HCT116 (cell line): ENCODE measurements around the gene EID2. TPM values are rescaled to one million over a fixed set of nuclear protein-coding genes. Genes with fewer than 3 reads are reported as not detected.

Experiments
- ATAC-seq: fragments of 200-7000 bp; cut with Tn5 transposase; 2 replicates; pipeline ENCODE4 v1.9.1; 2020; ENCODE audit warnings: mild to moderate bottlenecking, moderate library complexity
- BruUV-seq: library from RNA; stranded (reverse); fragments of 400-500 nt; replicated peaks from 2 replicates; lab custom pipeline; 2021; lab: Mats Ljungman, UMichigan
- CTCF ChIA-PET: fragments of 300-600 bp; sonication (Branson Sonifier 250); formaldehyde crosslinking; loops from one replicate; lab custom pipeline; 2021; ENCODE audit warnings: antibody characterized with exemption; lab: Charles Lee
- POLR2A ChIA-PET: fragments of 300-600, 350-600 bp; sonication (Branson Sonifier 250); formaldehyde crosslinking; loops from one replicate; lab custom pipeline; 2021; ENCODE audit warnings: antibody characterized with exemption; lab: Charles Lee
- RAD21 ChIA-PET, 2 experiments: fragments of 300-600 bp; sonication (Branson Sonifier 250); formaldehyde crosslinking; loops; one replicate each; lab custom pipeline; 2023; ENCODE audit warnings: low total read pairs in 2 of 2; ENCODE audit not compliant: uncharacterized antibody in 2 of 2, unreplicated experiment in 2 of 2, low non-redundant PET in 1 of 2; lab: Charles Lee
- DNase-seq: peaks from one replicate; pipeline ENCODE4 v3.0.0-alpha.2; 2010; ENCODE audit warnings: low read depth, low spot score
- H2AFZ ChIP-seq: fragments of 200-600 bp; shearing (Covaris generic), sonication (generic); 2 replicates; pipeline ENCODE4 v1.6.1; 2017; ENCODE audit warnings: low read depth, mixed run types, mixed read lengths, antibody characterized with exemption, low read length; ENCODE audit not compliant: poor library complexity, severe bottlenecking
- H3K27ac ChIP-seq: 2 replicates; pipeline ENCODE4 v1.5.1; 2012; ENCODE audit warnings: low read depth, low read length
- H3K27me3 ChIP-seq: fragments of 200-600 bp; sonication (generic); 2 replicates; pipeline ENCODE4 v1.6.1; 2016; ENCODE audit warnings: mixed run types, low read length, mixed read lengths; ENCODE audit not compliant: insufficient read depth
- H3K36me3 ChIP-seq, 2 experiments: fragments of 200-500 bp in 1 of 2; fragments of 200-600 bp in 1 of 2; sonication (Bioruptor generic) in 1 of 2; sonication (generic) in 1 of 2; 2 replicates each; pipeline versions ENCODE4 v1.5.1 to v1.6.1; 2014 to 2016; ENCODE audit warnings: low read length in 2 of 2, inconsistent platforms in 1 of 2, mixed read lengths in 1 of 2, mixed run types in 1 of 2; ENCODE audit not compliant: insufficient read depth in 2 of 2, control insufficient read depth in 1 of 2
- H3K4me1 ChIP-seq, 2 experiments: fragments of 200-600 bp in 1 of 2; sonication (generic) in 1 of 2; 2 replicates each; pipeline versions ENCODE4 v1.5.1 to v1.6.1; 2012 to 2017; ENCODE audit warnings: low read length in 2 of 2, inconsistent platforms in 1 of 2, mild to moderate bottlenecking in 1 of 2, mixed read lengths in 1 of 2, mixed run types in 1 of 2, moderate library complexity in 1 of 2; ENCODE audit not compliant: insufficient read depth in 2 of 2, control insufficient read depth in 1 of 2
- H3K4me2 ChIP-seq: fragments of 200-600 bp; sonication (generic); 2 replicates; pipeline ENCODE4 v1.6.1; 2017; ENCODE audit warnings: mixed run types, low read length, mixed read lengths
- H3K4me3 ChIP-seq, 2 experiments: fragments of 200-600 bp in 1 of 2; sonication (generic) in 1 of 2; replicated peaks in 1 of 2; 2 replicates each; pipeline ENCODE4 v1.5.1; 2011 to 2016; ENCODE audit warnings: low read length in 2 of 2, control low read depth in 1 of 2, low read depth in 1 of 2, mild to moderate bottlenecking in 1 of 2, mixed read lengths in 1 of 2, mixed run types in 1 of 2
- H3K79me2 ChIP-seq: fragments of 200-600 bp; sonication (generic); 2 replicates; pipeline ENCODE4 v1.6.1; 2017; ENCODE audit warnings: mild to moderate bottlenecking, mixed run types, low read length, moderate library complexity, mixed read lengths; ENCODE audit not compliant: insufficient read depth
- H3K9ac ChIP-seq: fragments of 200-600 bp; sonication (generic); 2 replicates; pipeline ENCODE4 v1.6.1; 2016; ENCODE audit warnings: low read length, mixed read lengths
- H3K9me2 ChIP-seq: fragments of 200-600 bp; sonication (generic), shearing (Covaris generic); 2 replicates; pipeline ENCODE4 v1.6.1; 2017; ENCODE audit warnings: mixed run types, mild to moderate bottlenecking, moderate library complexity; ENCODE audit not compliant: insufficient read depth
- H3K9me3 ChIP-seq, 2 experiments: fragments of 200-500 bp in 1 of 2; fragments of 200-600 bp in 1 of 2; sonication (Bioruptor generic) in 1 of 2; sonication (generic) in 1 of 2; 2 replicates each; pipeline ENCODE4 v1.6.1; 2014 to 2017; ENCODE audit warnings: low read length in 2 of 2, mixed read lengths in 2 of 2, inconsistent platforms in 1 of 2, low read depth in 1 of 2, mild to moderate bottlenecking in 1 of 2, mixed run types in 1 of 2, moderate library complexity in 1 of 2; ENCODE audit not compliant: control insufficient read depth in 1 of 2, insufficient read depth in 1 of 2
- H4K20me1 ChIP-seq: fragments of 200-600 bp; sonication (generic), shearing (Covaris generic); 2 replicates; pipeline ENCODE4 v1.6.1; 2017; ENCODE audit warnings: mixed run types, mild to moderate bottlenecking, moderate library complexity; ENCODE audit not compliant: insufficient read depth
- CBX3 ChIP-seq: IDR thresholded peaks from 2 replicates; pipeline ENCODE4 v1.6.1; 2012; ENCODE audit warnings: low read depth
- EGR1 ChIP-seq: IDR thresholded peaks from 2 replicates; pipeline ENCODE4 v1.6.1; 2012; ENCODE audit warnings: low read depth
- ELF1 ChIP-seq: IDR thresholded peaks from 2 replicates; pipeline ENCODE4 v1.6.1; 2012; ENCODE audit warnings: low read depth, borderline replicate concordance
- EZH2phosphoT487 ChIP-seq: fragments of 200-600 bp; IDR thresholded peaks from 2 replicates; pipeline ENCODE4 v1.6.1; 2018; ENCODE audit warnings: antibody characterized with exemption, borderline replicate concordance
- FOSL1 ChIP-seq: IDR thresholded peaks from 2 replicates; pipeline ENCODE4 v1.6.1; 2012; ENCODE audit warnings: low read depth
- POLR2AphosphoS5 ChIP-seq: IDR thresholded peaks from 2 replicates; pipeline ENCODE4 v1.6.1; 2011; ENCODE audit warnings: mild to moderate bottlenecking, low read depth, low read length, moderate library complexity
- SP1 ChIP-seq: IDR thresholded peaks from 2 replicates; pipeline ENCODE4 v1.6.1; 2012; ENCODE audit warnings: low read depth
- SRF ChIP-seq: IDR thresholded peaks from 2 replicates; pipeline ENCODE4 v1.6.1; 2012; ENCODE audit warnings: low read depth
- intact Hi-C: fragments of 100-400 bp; cut with micrococcal nuclease; formaldehyde crosslinking; loops from 2 replicates; pipeline ENCODE4 v1.10.0; 2022
- total RNA-seq: library from RNA; stranded (reverse); gene quantifications from one replicate; pipeline ENCODE4 v1.2.1, GENCODE V29; 2021; ENCODE audit not compliant: unreplicated experiment
- TF ChIP-seq, protein P1 (sequence below): IDR thresholded peaks from 2 replicates; pipeline ENCODE4 v1.6.1; 2012
- TF ChIP-seq, protein P2 (sequence below): IDR thresholded peaks from 2 replicates; pipeline ENCODE4 v1.6.1; 2011; ENCODE audit warnings: mild to moderate bottlenecking, low read length, moderate library complexity; ENCODE audit not compliant: insufficient replicate concordance; ENCODE audit errors: extremely low read depth
- TF ChIP-seq, protein P3 (sequence below): IDR thresholded peaks from 2 replicates; pipeline ENCODE4 v1.6.1; 2012; ENCODE audit warnings: low read depth

EID2 gene
- total RNA-seq, 1 experiment from 2014 or later: 11.7 TPM

DNA sequence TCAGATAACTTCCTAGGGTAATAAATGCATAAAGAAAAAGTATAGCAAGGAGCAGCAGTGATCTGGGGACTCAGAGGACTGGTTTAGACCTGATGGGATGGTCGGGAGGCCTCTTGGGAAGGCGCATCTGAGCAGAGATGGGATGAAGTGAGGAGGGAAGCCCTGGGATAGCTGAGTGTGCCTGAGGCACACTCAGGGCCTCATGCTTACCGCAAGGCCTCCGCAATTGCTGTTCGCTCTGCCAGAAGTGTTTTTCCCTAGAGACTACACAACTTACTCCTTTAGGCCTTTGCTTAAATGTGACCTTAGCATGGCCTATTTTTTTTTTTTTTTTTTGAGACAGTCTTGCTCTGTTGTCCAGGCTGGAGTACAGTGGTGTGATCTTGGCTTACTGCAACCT, 45.3 kb downstream of the EID2 start:
- ChIA-PET RAD21 (no interaction called here), POLR2A (no interaction called here)
- no peak for ATAC-seq
- H3K4me1 ChIP-seq: peaks cover 0 to 7% of the 10 kb centered on the region in 2 experiments; a peak in 2 of 4 replicates
- H3K9me3 ChIP-seq: no peaks in the 10 kb centered on the region
- no peak overlapping the region for H2AFZ ChIP-seq
- intact Hi-C loops: no loop called here
- H3K36me3 ChIP-seq: peaks cover 6 to 8% of the 10 kb centered on the region in 2 experiments
- no peak overlapping the region for H3K4me2 ChIP-seq
- no peak overlapping the region for H3K27ac ChIP-seq
- no peak overlapping the region for H3K4me3 ChIP-seq
- H3K9ac ChIP-seq: no peak overlapping the region
- no TSS peak for BruUV-seq
- TF ChIP-seq SRF (no peak), EGR1 (no peak), CBX3 (no peak), EZH2phosphoT487 (no peak)
- TF ChIP-seq, protein P1, sequence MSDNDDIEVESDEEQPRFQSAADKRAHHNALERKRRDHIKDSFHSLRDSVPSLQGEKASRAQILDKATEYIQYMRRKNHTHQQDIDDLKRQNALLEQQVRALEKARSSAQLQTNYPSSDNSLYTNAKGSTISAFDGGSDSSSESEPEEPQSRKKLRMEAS: no peak
- TF ChIP-seq, protein P2, sequence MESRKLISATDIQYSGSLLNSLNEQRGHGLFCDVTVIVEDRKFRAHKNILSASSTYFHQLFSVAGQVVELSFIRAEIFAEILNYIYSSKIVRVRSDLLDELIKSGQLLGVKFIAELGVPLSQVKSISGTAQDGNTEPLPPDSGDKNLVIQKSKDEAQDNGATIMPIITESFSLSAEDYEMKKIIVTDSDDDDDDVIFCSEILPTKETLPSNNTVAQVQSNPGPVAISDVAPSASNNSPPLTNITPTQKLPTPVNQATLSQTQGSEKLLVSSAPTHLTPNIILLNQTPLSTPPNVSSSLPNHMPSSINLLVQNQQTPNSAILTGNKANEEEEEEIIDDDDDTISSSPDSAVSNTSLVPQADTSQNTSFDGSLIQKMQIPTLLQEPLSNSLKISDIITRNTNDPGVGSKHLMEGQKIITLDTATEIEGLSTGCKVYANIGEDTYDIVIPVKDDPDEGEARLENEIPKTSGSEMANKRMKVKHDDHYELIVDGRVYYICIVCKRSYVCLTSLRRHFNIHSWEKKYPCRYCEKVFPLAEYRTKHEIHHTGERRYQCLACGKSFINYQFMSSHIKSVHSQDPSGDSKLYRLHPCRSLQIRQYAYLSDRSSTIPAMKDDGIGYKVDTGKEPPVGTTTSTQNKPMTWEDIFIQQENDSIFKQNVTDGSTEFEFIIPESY: no peak
- TF ChIP-seq, all 23 proteins: peak for 0
- CTCF ChIA-PET: no interaction called here
- Histone ChIP-seq H4K20me1 (no peaks in the 10 kb centered on the region), H3K27me3 (no peaks in the 10 kb centered on the region), H3K79me2 (no peaks in the 10 kb centered on the region), H3K9me2 (no peaks in the 10 kb centered on the region)
- DNase-seq: no peak

DNA sequence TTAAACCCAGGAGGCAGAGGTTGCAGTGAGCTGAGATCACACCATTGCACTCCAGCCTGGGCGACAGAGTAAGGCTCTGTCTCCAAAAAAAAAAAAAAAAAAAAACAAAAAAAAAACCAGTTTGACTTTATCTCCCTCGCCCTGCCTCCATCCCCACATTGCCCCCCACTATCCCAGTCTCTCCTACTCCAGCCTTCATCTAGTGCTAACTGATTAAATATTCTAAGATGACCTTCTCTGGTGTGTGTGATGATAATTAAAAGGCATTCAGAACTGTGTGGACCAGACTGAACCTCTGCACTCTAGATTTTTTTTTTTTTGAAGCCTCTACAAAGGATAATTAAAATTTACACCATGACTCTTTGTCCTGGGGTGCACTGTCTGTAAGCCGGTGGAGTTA, 47.2 kb downstream of the EID2 start:
- Histone ChIP-seq H3K27me3 (no peaks in the 10 kb centered on the region), H4K20me1 (no peaks in the 10 kb centered on the region)
- no TSS peak for BruUV-seq
- CTCF ChIA-PET: no interaction called here
- POLR2A ChIA-PET: no interaction called here
- TF ChIP-seq, protein P3, sequence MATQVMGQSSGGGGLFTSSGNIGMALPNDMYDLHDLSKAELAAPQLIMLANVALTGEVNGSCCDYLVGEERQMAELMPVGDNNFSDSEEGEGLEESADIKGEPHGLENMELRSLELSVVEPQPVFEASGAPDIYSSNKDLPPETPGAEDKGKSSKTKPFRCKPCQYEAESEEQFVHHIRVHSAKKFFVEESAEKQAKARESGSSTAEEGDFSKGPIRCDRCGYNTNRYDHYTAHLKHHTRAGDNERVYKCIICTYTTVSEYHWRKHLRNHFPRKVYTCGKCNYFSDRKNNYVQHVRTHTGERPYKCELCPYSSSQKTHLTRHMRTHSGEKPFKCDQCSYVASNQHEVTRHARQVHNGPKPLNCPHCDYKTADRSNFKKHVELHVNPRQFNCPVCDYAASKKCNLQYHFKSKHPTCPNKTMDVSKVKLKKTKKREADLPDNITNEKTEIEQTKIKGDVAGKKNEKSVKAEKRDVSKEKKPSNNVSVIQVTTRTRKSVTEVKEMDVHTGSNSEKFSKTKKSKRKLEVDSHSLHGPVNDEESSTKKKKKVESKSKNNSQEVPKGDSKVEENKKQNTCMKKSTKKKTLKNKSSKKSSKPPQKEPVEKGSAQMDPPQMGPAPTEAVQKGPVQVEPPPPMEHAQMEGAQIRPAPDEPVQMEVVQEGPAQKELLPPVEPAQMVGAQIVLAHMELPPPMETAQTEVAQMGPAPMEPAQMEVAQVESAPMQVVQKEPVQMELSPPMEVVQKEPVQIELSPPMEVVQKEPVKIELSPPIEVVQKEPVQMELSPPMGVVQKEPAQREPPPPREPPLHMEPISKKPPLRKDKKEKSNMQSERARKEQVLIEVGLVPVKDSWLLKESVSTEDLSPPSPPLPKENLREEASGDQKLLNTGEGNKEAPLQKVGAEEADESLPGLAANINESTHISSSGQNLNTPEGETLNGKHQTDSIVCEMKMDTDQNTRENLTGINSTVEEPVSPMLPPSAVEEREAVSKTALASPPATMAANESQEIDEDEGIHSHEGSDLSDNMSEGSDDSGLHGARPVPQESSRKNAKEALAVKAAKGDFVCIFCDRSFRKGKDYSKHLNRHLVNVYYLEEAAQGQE: no peak
- TF ChIP-seq SP1: no peak
- TF ChIP-seq POLR2AphosphoS5: no peak
- no peak for TF ChIP-seq ELF1
- TF ChIP-seq EGR1: no peak
- TF ChIP-seq, protein P1: no peak
- no peak for TF ChIP-seq FOSL1
- TF ChIP-seq, protein P2: no peak
- TF ChIP-seq CBX3: no peak
- TF ChIP-seq, all 23 proteins: peak for 0
- H3K36me3 ChIP-seq: peaks cover 18 to 27% of the 10 kb centered on the region in 2 experiments
- no peaks in the 10 kb centered on the region for H3K9me3 ChIP-seq
- H3K4me3 ChIP-seq: no peak overlapping the region
- no peak overlapping the region for H3K9ac ChIP-seq
- no peak overlapping the region for H3K27ac ChIP-seq
- H3K79me2 ChIP-seq: peaks cover 4% of the 10 kb centered on the region; the same call in 1 of the 2 replicates
- no peak overlapping the region for H2AFZ ChIP-seq
- DNase-seq (no peak), ATAC-seq (no peak; the same call in 1 of the 2 replicates)
- intact Hi-C loops: no loop called here
- peak overlapping the region; percentile 7; the same call in 1 of the 2 replicates for H3K4me2 ChIP-seq
- peaks cover 0 to 7% of the 10 kb centered on the region in 2 experiments; a peak in 2 of 4 replicates for H3K4me1 ChIP-seq
- RAD21 ChIA-PET: interaction anchor here in 1 of 2 experiments (0.7 kb wide), 1 partner anchor 95 kb away, joined by 3 read pairs; no protein-coding TSS in a partner anchor
- H3K9me2 ChIP-seq: no peaks in the 10 kb centered on the region
